Measurements from ENCODE around the gene SIRT4. TPM values are rescaled to one million over a fixed set of nuclear protein-coding genes. Genes with fewer than 3 reads are reported as not detected.

Gene SIRT4
- total RNA-seq, 1 experiment from 2014 or later: 2.8 TPM

GRCh38 chr12:120321382-120322202 is 19.5 kb downstream of the SIRT4 start:
- H3K36me3 Mint-ChIP-seq: no peaks in the 10 kb centered on the region
- H3K27ac Mint-ChIP-seq: no peak overlapping the region
- no peak for DNase-seq (ENCODE audit: low spot score)
- ChIA-PET POLR2A (interaction anchor here (1.1 kb wide), 1 partner anchor 30 kb away, joined by 4 read pairs; the partner anchor contains the start of gene RNU4-2), CTCF (interaction anchor here (0.7 to 3.7 kb wide), 5 partner anchors 14 to 684 kb away, joined by 3 to 19 read pairs (median 3); partner anchors contain the start of gene SIRT4)
- peaks cover 12% of the 10 kb centered on the region for H3K4me1 Mint-ChIP-seq
- no peak for ATAC-seq
- H3K4me3 Mint-ChIP-seq: no peak overlapping the region
- 0 out of 2 replicates have a peak, but pooled peaks cover 4% of the 10 kb centered on the region for H3K9me3 Mint-ChIP-seq
- H3K27me3 Mint-ChIP-seq (ENCODE audit: low read depth): peaks cover 5% of the 10 kb centered on the region
- TF ChIP-seq ZNF263 (CRISPR knock-in tag; IDR thresholded peaks at IDR 0.05; ENCODE audit: low read depth) (no peak), NFE2L1 (CRISPR knock-in tag; IDR thresholded peaks at IDR 0.05) (no peak), ZNF512 (CRISPR knock-in tag; IDR thresholded peaks at IDR 0.05; ENCODE audit: borderline replicate concordance) (no peak), GABPB1 (CRISPR knock-in tag; IDR thresholded peaks at IDR 0.05) (no peak), ZNF423 (CRISPR knock-in tag; IDR thresholded peaks at IDR 0.05) (no peak), MLX (CRISPR knock-in tag; IDR thresholded peaks at IDR 0.05) (no peak), GTF2I (CRISPR knock-in tag; conservative IDR thresholded peaks at IDR 0.05) (no peak), STAT6 (CRISPR knock-in tag; conservative IDR thresholded peaks at IDR 0.05; ENCODE audit: low read depth) (no peak), ZNF671 (CRISPR knock-in tag; IDR thresholded peaks at IDR 0.05) (no peak), ZNF532 (CRISPR knock-in tag; IDR thresholded peaks at IDR 0.05; ENCODE audit: borderline replicate concordance) (no peak), ZNF281 (CRISPR knock-in tag; IDR thresholded peaks at IDR 0.05) (no peak), KAT7 (CRISPR knock-in tag; IDR thresholded peaks at IDR 0.05; ENCODE audit: borderline replicate concordance) (no peak), ZNF219 (CRISPR knock-in tag; IDR thresholded peaks at IDR 0.05; ENCODE audit: borderline replicate concordance) (no peak), ARID4B (CRISPR knock-in tag; IDR thresholded peaks at IDR 0.05; ENCODE audit: borderline replicate concordance) (no peak), TCF7 (CRISPR knock-in tag; IDR thresholded peaks at IDR 0.05; ENCODE audit: low read depth) (no peak), GRHL2 (CRISPR knock-in tag; IDR thresholded peaks at IDR 0.05; ENCODE audit: insufficient replicate concordance, severe bottlenecking) (no peak), ZSCAN18 (CRISPR knock-in tag; IDR thresholded peaks at IDR 0.05) (no peak)
